GM23248 (cell line): Measurements from ENCODE around the gene PGAP3. TPM values are rescaled to one million over a fixed set of nuclear protein-coding genes. Genes with fewer than 3 reads are reported as not detected.

ENCODE experiments used
- DNase-seq: peaks from one replicate; pipeline ENCODE4 v3.0.0-alpha.2; 2015
- H2AFZ ChIP-seq: fragments of 200-600 bp; sonication (generic); 2 replicates; pipeline ENCODE4 v1.6.1; 2016; ENCODE audit warnings: antibody characterized with exemption
- H3F3A ChIP-seq: fragments of 200-600 bp; sonication (generic); 2 replicates; pipeline ENCODE4 v1.6.1; 2016; ENCODE audit warnings: mild to moderate bottlenecking, antibody characterized with exemption, mixed run types; ENCODE audit not compliant: insufficient read depth
- H3K27ac ChIP-seq: fragments of 200-600 bp; sonication (generic); 2 replicates; pipeline ENCODE4 v1.5.1; 2016; ENCODE audit warnings: mild to moderate bottlenecking
- H3K27me3 ChIP-seq: fragments of 200-600 bp; sonication (generic); replicated peaks from 2 replicates; pipeline ENCODE4 v1.6.1; 2016; ENCODE audit warnings: mild to moderate bottlenecking; ENCODE audit not compliant: insufficient read depth
- H3K36me3 ChIP-seq: fragments of 200-600 bp; sonication (generic); 2 replicates; pipeline ENCODE4 v1.6.1; 2016; ENCODE audit warnings: low read depth, mild to moderate bottlenecking
- H3K4me1 ChIP-seq: fragments of 200-600 bp; sonication (generic); 2 replicates; pipeline ENCODE4 v1.6.1; 2016; ENCODE audit warnings: mild to moderate bottlenecking; ENCODE audit not compliant: insufficient read depth
- H3K4me2 ChIP-seq: fragments of 200-600 bp; sonication (generic); one replicate; pipeline ENCODE4 v1.6.1; 2016; ENCODE audit warnings: mild to moderate bottlenecking; ENCODE audit not compliant: unreplicated experiment
- H3K4me3 ChIP-seq: fragments of 200-600 bp; sonication (generic); 2 replicates; pipeline ENCODE4 v1.5.1; 2016; ENCODE audit warnings: mild to moderate bottlenecking
- H3K79me2 ChIP-seq: fragments of 200-600 bp; sonication (generic); 2 replicates; pipeline ENCODE4 v1.6.1; 2016; ENCODE audit warnings: mild to moderate bottlenecking; ENCODE audit not compliant: insufficient read depth
- H3K9ac ChIP-seq: fragments of 200-600 bp; sonication (generic); 2 replicates; pipeline ENCODE4 v1.6.1; 2016; ENCODE audit warnings: mild to moderate bottlenecking
- H3K9me2 ChIP-seq: fragments of 200-600 bp; sonication (generic); 2 replicates; pipeline ENCODE4 v1.6.1; 2016; ENCODE audit warnings: mixed run types, mild to moderate bottlenecking, moderate library complexity; ENCODE audit not compliant: insufficient read depth
- H3K9me3 ChIP-seq: fragments of 200-600 bp; sonication (generic); one replicate; pipeline ENCODE4 v1.6.1; 2017; ENCODE audit warnings: low read depth
- H4K20me1 ChIP-seq: fragments of 200-600 bp; sonication (generic); 2 replicates; pipeline ENCODE4 v1.6.0; 2016; ENCODE audit not compliant: insufficient read depth
- EZH2 ChIP-seq: fragments of 200-600 bp; sonication (generic); IDR thresholded peaks from 2 replicates; pipeline ENCODE4 v1.6.1; 2018; ENCODE audit warnings: antibody characterized with exemption, mild to moderate bottlenecking; ENCODE audit not compliant: insufficient read depth, poor library complexity, severe bottlenecking
- EZH2phosphoT487 ChIP-seq: fragments of 200-600 bp; sonication (generic); IDR thresholded peaks from 2 replicates; pipeline ENCODE4 v1.6.1; 2018; ENCODE audit warnings: antibody characterized with exemption, moderate library complexity, mild to moderate bottlenecking, low read depth; ENCODE audit not compliant: insufficient read depth
- WGBS, 2 experiments: methylation state at CpG; one replicate each; pipeline ENCODE4 v1.1.6; 2015 to 2017; ENCODE audit warnings: low lambda C conversion rate in 2 of 2, low coverage in 1 of 2; ENCODE audit errors: missing lambda C conversion rate in 2 of 2; 5-methylcytosine and 5-hydroxymethylcytosine counted together
- in situ Hi-C: fragments of 300-500 bp; cut with MboI; formaldehyde crosslinking; loops from 2 replicates; pipeline ENCODE4 v1.15.0; 2020
- polyA plus RNA-seq: library from polyadenylated mRNA; unstranded; fragments of >200 nt; fragmentation: Nextera tagmentation; extraction: Ambion mirVana; gene quantifications from 2 replicates; pipeline ENCODE4 v1.2.1, GENCODE V29; 2016
- total RNA-seq: library from RNA; depleted of rRNA; stranded (reverse); fragments of >200 nt; shearing (Covaris generic); gene quantifications from 2 replicates; pipeline ENCODE4 v1.2.3, GENCODE V29; 2014

The PGAP3 gene
- total and polyA plus RNA-seq, 2 experiments from 2014 or later = 10.6 to 14.2 TPM

- Histone ChIP-seq H3K36me3 (no peaks in the 10 kb centered on the region), H4K20me1 (no peaks in the 10 kb centered on the region), H3K27ac (no peak overlapping the region), H3K4me1 (no peaks in the 10 kb centered on the region), H3K9me2 (no peaks in the 10 kb centered on the region), H3K4me3 (no peak overlapping the region), H3K27me3 (peaks cover 37% of the 10 kb centered on the region; the same call in 1 of the 2 replicates), H3F3A (no peaks in the 10 kb centered on the region), H3K79me2 (no peaks in the 10 kb centered on the region), H3K9ac (no peak overlapping the region), H3K9me3 (no peaks in the 10 kb centered on the region), H3K4me2 (no peak overlapping the region), H2AFZ (no peak overlapping the region)
- in situ Hi-C loops = no loop called here
- WGBS, 2 experiments = 60% methylated on average over 11 of the region's 11 CpGs
- TF ChIP-seq EZH2phosphoT487 (no peak), EZH2 (no peak)
- DNase-seq = peak; percentile 15
These were observed 21.1 kb downstream of the PGAP3 start for GRCh38 chr17:39666601-39667261.

GRCh38 chr17:39666231-39666600, 21.6 kb downstream of the PGAP3 start:
- no peak for TF ChIP-seq EZH2
- TF ChIP-seq EZH2phosphoT487 = no peak
- Histone ChIP-seq H3K4me2 (no peak overlapping the region), H3K4me3 (no peak overlapping the region), H4K20me1 (no peaks in the 10 kb centered on the region), H3K9ac (no peak overlapping the region), H3K27me3 (peaks cover 33% of the 10 kb centered on the region; the same call in 1 of the 2 replicates), H3K79me2 (no peaks in the 10 kb centered on the region), H3K4me1 (no peaks in the 10 kb centered on the region), H3K9me3 (no peaks in the 10 kb centered on the region), H3K9me2 (no peaks in the 10 kb centered on the region), H3F3A (no peaks in the 10 kb centered on the region), H3K27ac (no peak overlapping the region), H2AFZ (no peak overlapping the region), H3K36me3 (no peaks in the 10 kb centered on the region)
- WGBS, 2 experiments = 49 to 52% methylated on average over 2 of the region's 2 CpGs
- DNase-seq = peak; percentile 19
- in situ Hi-C loops = no loop called here

- Histone ChIP-seq H3K27me3 (peaks cover 32% of the 10 kb centered on the region; the same call in 1 of the 2 replicates), H4K20me1 (no peaks in the 10 kb centered on the region), H3K27ac (no peak overlapping the region), H3K9me2 (no peaks in the 10 kb centered on the region), H3F3A (no peaks in the 10 kb centered on the region), H3K36me3 (no peaks in the 10 kb centered on the region), H3K4me2 (no peak overlapping the region), H3K79me2 (no peaks in the 10 kb centered on the region), H3K4me3 (no peak overlapping the region), H3K4me1 (no peaks in the 10 kb centered on the region), H3K9ac (no peak overlapping the region), H3K9me3 (no peaks in the 10 kb centered on the region), H2AFZ (no peak overlapping the region)
- peak; percentile 43 for DNase-seq
- WGBS, 2 experiments = 27 to 28% methylated on average over 15 to 17 of the region's 17 CpGs
- in situ Hi-C loops = no loop called here
- TF ChIP-seq EZH2phosphoT487 (no peak), EZH2 (no peak)
These were observed 22.1 kb downstream of the PGAP3 start for GRCh38 chr17:39665642-39666224.

GRCh38 chr17:39664581-39665561, 23.0 kb downstream of the PGAP3 start, which contains the start of gene TCAP:
Gene TCAP, plus strand, starts transcription at chr17:39665349. Its CDS starts 11 bp downstream, at chr17:39665360.
- 53 to 60% methylated on average over 13 to 15 of the region's 15 CpGs for WGBS, 2 experiments
- no peak within 1 kb of the TSS for H2AFZ ChIP-seq

More at GRCh38 chr17:39664581-39665561, 23.0 kb downstream of the PGAP3 start, which contains the start of gene TCAP:
- H4K20me1 ChIP-seq = no peaks in the 10 kb centered on the region
- peaks cover 27% of the 10 kb centered on the region; the same call in 1 of the 2 replicates for H3K27me3 ChIP-seq
- DNase-seq = no peak
- no peaks in the 10 kb centered on the region for H3F3A ChIP-seq
- H3K9ac ChIP-seq = no peak within 1 kb of the TSS
- no peak within 1 kb of the TSS for H3K4me3 ChIP-seq
- H3K9me2 ChIP-seq = no peaks in the 10 kb centered on the region
- H3K4me1 ChIP-seq = no peaks in the 10 kb centered on the region
- no peak within 1 kb of the TSS for H3K27ac ChIP-seq
- TF ChIP-seq EZH2phosphoT487 (no peak), EZH2 (no peak)
- no peaks in the 10 kb centered on the region for H3K9me3 ChIP-seq
- H3K36me3 ChIP-seq = no peaks in the 10 kb centered on the region
- in situ Hi-C loops = no loop called here
- H3K4me2 ChIP-seq = no peak within 1 kb of the TSS
- no peaks in the 10 kb centered on the region for H3K79me2 ChIP-seq
